Muscle of arm (tissue), 14 donors: ENCODE data around the gene GALNT3. TPM values are rescaled to one million over a fixed set of nuclear protein-coding genes. Genes with fewer than 3 reads are reported as not detected.
A peak's percentile ranks its signal among the peaks of the same experiment; 100 is the strongest.

Experiments
- DNase-seq: peaks from one replicate; pipeline ENCODE4 v3.0.0-alpha.2; 2013
- long read RNA-seq, 11 donors: transcript quantifications; one replicate each; lab custom pipeline, GENCODE V29; 2026
- polyA plus RNA-seq, 12 donors: library from polyadenylated mRNA; unstranded; fragments of 120-200 nt; gene quantifications; one replicate each; pipeline ENCODE4 v1.2.1, GENCODE V29; 2013; ENCODE audit not compliant: insufficient read length in 12 of 12

The GALNT3 gene
- polyA plus RNA-seq: 10 to 100 TPM in 2 of 12 donors, 1 to 10 TPM in 5, under 1 TPM in 4, not detected in 1; 0.35 to 15.3 (median 1.5) TPM
- long read RNA-seq, donor 1, transcript GALNT3-201 (11 exons, 3,868 nt): major isoform, 12 of 39 reads
- long read RNA-seq, donor 1, partial matches to known transcripts: 27 of 39 reads
- long read RNA-seq, donor 1, other reads (novel, unspliced or antisense): 0 of 39 reads
- long read RNA-seq, donor 2: 0 reads
- long read RNA-seq, donor 3: 0 reads
- long read RNA-seq, donor 4: 0 reads
- long read RNA-seq, donor 5: 0 reads
- long read RNA-seq, donor 6: 0 reads
- long read RNA-seq, donor 7: 0 reads
- long read RNA-seq, donor 8: 0 reads
- long read RNA-seq, donor 9: 0 reads
- long read RNA-seq, donor 10: 0 reads
- long read RNA-seq, donor 11: 0 reads

DNA sequence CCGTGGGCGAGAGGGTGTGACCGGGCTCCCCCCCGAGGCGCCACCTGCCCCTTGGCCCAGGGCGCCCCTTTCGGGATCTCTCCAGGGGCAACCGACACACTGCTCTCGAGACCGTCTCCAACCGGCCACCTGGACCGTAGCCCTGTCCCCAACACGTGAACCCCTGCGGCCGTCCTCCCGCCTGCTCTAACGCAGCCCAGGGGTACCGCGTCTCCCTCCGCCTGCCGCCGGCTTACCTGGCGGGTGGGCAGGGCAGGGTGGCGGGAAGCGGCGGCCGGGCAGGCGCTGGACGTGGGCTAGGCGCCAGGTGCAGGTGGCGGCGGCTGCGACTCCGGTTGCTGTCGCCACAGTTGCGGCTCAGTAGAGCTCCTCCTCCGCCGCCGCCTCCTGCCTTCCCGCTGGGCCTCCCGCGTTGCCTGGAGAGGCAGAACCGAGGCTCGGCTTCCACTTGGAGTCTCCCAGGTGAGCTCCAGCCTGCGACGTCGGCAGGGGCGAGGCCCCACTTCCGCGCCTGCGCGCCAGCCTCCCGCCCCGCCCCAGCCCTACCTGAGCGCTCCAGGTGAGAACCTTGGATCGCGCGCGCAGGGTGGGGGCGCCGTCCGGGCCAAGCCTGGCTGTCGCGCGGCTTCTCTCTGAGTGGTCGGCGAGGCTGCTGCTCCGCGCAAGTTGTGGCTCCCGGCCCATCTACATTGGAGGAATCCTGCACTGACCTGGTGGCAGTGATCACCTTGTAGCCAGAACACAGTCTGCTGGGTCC lies at the start of gene GALNT3:
Gene GALNT3 (minus strand): TSS at position 469 of the 757 bp plus-strand sequence. CDS start 23,547 bp downstream, outside the sequence.
- no peak for DNase-seq

DNA sequence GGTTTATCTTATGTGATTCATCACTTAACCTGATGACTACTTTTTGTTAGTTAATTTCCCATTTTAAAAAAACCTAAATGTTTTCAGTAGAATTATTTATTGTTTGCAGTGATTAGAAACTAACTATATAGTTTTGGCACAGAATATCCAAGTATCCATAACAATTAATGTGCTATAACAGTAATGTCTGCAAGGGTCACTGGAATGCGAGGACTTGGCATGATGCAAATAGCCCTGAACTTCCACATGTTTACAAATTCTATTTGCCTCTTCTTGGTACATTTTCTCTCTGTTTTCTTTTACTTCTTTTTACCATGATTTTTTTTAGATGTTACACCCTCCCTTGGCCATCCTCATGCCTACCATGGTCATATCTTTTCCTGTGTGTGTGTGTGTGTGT lies 49.3 kb upstream of the GALNT3 start:
- no peak for DNase-seq

DNA sequence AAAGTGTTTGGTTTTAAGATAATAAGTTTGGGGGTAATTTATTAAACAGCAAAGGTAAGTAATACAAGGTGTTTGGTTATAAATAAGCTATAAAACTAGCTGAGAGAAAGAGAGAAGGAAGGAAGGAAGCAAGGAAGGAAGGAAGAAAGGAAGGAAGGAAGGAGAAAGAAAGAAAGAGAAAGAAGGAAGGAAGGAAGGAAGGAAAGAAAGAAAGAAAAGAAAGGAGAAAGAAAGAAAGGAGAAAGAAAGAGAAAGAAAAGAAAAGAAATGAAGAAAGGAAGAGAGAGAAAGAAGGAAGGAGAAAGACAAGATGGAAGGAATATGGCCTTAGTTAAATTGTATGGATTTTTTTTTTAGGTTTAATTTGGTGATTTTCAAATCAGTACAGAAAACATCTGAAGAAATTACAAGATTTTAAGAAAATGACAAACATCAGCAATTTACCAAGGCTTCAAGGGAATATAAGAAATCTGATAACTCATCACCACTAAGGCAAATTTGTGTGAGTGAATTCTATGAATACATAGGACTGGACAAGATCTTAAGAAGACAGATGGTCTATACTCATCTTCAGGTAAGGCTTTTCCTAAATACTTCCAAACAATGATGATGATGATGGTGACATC lies 46.4 kb upstream of the GALNT3 start:
- no peak for DNase-seq

DNA sequence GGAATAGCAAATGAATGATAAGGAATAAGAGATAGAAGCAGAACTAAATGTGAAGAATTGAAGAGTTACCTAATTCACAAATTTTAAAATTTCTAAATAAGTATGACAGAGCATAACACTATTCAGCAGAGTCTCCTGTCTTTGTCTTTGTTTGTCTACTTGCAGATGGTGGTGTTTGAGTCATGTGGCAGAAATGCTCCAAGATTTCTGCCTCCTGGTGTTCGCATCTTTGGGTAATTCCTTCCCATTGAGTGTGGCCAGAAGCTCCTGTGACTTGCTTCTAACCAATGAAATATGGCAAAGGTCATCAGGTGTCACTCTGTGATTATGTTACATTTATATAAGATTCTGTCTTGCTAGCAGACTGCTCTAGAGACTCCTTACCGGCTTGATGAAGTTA lies 45.6 kb upstream of the GALNT3 start:
- DNase-seq: no peak

DNA sequence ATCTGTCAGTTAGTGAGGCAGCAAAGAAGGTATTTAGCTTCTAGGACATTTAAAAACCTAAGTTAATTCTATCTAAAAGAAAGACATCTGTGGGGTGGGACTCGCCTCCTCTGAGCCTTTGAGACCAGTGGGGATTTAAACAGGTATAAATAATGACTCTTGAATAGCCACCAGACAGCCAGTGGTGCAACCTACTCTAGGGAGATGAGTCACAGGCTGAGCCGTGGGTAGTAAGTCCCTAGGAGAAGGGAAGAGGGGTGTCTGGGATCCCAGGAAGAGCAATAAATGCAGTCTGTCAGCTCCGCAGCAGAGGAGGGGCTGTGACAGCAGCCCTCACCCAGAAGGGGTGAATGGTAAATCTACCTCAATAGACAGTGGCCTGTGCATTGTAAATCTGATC lies 43.1 kb upstream of the GALNT3 start:
- no peak for DNase-seq

DNA sequence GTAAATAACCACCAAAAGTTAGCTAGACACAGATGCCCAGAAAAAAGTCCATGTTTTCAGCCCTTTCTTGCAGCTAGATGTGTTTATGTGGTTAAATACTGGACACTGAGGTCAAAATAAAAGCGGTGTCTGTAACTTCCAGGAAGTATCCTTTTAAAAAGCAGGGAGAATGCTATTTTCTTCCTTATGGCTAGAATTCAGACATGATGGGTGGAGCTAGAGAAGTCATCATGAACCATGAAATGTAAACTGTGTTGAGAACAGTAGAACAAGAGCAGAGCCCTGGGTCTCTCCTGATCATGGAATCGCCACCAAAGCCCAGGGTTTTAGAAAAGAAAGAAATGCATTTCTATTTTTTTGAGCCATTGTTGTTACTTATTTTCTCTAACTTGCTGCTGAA lies 41.3 kb upstream of the GALNT3 start:
- no peak for DNase-seq

DNA sequence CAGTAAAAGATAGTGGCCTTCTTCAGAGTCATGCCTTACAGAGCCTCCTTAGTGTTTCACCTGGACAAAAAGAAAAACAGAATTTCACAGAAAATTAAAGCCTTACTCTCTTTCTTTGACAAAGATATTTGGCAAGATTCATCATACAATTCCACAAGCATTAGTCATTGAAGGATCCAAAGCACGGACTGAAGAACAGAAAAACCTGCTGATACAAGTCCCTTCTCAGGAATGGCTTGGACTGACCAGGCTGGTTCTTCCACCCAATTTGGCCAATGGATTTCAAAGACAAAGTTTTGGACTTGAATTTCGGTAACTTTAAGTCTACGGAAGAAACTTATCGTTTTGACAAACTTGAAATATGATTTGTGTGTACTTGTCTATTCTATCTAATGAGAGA lies 39.1 kb upstream of the GALNT3 start:
- DNase-seq: no peak

DNA sequence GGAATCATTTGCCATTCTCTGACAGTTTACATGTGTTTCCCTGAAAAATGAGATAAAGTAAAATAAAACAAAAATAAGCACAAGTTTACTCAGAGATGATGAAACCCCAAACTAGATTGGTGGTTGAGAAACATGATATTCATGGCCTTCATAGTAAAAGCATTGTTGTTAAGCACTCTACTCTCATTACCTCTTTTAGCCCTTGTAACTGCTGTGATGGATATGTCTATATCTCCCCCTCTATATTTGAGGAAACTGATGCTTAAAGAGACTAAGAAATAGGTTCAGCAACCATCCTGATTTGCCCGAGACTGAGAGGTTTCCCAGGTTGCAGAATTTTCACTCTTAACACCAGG lies 33.9 kb upstream of the GALNT3 start:
- DNase-seq: no peak

DNA sequence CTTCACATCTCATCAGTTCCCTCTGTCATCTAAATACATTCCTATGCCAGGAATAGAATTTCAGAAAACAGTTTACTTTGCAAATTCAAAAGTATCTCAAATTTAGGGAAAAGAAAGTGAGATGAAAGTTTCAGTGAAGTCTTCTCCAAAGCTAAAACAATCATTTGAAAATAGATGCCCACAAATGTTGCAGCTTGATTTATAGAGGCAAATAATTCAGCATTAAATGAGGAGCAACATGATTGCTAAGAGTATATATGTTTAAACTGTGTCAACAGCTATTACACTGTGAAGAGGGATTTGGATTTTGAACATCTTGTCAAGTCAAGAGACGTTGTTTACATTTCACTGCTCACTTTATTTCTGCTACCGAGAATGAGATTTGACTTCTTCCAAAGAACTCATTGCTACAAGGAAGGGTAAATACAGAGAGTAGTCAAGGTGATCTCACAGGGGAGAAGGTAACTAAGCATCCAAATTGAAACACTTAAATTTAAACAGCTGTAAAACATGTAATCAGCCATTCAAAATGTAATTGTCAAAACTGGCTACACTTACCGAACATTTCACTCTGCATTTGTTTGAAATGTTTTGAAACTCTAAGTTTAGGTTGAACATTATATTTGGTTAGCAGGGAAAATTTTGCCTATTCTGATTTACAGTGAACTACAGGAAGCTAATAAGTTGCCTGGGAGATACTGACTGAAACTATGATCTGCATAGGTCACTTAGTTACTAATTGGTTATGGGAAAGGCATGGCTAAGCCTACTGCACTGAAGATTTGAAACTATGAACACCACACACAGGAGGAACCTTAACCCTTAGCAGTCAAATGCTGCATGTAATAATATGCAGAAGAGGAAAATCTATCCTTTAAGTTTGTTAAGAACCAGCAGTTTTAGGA lies 33.2 kb upstream of the GALNT3 start:
- DNase-seq: no peak

DNA sequence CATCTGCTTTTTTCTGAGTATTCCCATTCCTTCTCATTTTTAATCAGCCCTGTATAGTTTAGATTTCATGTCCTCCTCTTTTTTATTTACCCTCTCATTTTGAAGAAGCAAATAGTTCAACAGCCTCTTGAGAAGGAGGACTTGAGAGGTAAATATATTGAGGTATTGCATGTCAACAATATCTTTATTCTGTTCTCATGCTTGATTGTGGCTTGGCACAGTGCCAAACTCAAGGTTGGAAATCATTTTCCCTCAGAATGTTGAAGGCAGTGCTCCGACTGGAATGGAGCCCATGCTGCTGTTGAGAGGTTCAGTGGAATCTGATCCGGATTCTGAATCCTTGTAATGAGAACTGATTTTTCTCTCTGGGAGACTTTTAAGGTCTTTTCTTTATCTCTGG lies 31.0 kb upstream of the GALNT3 start:
- DNase-seq: peak; percentile 14

DNA sequence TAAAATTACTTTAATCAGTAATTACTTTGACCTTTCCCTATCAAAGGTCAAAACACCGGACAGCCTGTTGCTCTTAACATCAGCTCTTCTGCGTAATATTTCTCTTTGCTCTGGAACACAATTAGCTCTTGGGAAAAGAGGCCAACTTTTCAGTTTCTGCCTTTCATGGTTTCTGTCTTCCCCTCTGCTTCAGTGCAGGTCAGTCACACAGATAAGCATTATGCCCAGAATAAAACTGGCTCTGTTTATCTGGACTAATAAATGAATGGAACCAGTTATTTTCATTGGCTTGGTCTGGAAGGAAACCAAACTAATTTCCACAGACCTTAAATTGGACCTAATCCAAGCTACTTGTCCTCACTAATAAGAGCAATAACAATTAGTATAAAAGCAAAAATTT lies 26.2 kb upstream of the GALNT3 start:
- DNase-seq: no peak

DNA sequence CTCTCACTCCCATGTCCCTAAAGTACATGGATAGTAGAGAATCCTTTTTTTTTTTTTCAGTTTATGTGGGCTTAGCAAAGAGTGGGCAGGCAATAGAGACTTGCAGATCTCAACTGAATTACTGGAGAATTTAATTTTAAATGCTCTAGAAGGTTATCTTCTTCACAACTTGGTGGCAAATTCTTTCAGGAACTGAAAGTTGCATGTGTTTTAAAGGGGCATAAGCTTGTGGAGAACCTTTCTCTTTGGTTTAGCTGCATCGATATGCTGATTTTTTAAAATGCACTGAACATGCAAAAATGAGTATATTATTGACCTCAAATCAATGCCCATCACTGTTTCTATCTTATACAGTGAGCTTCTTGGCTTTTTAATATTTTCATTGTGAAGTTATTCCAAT lies 24.9 kb upstream of the GALNT3 start:
- no peak for DNase-seq

DNA sequence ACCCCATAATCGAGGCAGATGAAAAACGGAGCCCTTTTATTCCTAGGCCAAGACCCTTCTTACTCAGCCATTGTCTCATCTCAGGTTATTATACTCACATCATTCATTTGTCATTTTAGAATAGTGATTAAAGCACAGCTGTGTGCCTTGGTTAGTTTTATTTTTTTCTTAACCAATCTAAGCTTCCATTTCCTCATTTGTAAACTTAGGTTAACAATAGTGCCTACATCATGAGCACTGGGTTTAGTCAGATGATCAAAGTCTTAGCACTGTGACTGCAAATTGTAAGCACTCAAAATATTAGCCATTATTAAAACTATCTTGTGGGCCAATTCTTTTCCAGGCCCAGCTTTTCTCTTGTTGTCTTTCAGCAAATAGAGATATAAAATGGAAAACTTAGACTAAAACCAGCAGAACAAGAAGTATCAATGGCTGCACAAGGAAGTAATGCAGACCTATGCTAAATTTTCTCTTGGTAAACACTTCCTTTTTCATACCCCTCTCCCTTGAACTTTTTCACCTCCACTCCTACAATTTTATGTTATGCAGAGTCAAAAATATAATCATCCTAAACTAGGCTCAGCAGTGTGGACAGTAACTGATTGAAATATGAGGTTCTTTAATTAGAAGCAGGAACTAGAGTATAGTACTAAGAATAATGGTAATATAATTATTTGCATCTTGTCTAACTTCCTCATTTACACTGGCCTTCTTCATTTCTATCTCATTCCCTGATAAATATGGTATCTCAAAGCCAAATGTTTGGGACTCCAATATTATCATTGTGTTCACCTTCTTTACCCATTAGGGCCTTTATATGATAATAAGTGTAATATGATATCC lies 21.5 kb upstream of the GALNT3 start:
- DNase-seq: no peak

DNA sequence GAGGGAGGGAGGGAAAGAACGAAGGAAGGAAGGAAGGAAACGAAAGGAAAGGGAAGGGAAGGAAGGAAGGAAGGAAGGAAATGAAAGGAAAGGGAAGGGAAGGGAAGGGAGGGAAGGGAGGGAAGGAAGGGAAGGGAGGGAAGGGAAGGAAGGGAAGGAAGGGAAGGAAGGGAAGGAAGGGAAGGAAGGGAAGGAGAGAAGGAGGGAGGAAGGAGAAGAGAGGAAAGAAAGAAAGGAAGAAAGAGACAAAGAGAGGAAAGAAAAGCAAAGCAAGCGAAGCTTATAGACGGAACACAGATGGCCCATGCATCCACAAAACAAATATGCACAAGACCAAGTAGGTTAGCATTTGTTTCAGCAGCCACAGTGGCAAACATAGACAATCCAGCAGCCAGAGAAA lies 20.4 kb upstream of the GALNT3 start:
- DNase-seq: no peak

DNA sequence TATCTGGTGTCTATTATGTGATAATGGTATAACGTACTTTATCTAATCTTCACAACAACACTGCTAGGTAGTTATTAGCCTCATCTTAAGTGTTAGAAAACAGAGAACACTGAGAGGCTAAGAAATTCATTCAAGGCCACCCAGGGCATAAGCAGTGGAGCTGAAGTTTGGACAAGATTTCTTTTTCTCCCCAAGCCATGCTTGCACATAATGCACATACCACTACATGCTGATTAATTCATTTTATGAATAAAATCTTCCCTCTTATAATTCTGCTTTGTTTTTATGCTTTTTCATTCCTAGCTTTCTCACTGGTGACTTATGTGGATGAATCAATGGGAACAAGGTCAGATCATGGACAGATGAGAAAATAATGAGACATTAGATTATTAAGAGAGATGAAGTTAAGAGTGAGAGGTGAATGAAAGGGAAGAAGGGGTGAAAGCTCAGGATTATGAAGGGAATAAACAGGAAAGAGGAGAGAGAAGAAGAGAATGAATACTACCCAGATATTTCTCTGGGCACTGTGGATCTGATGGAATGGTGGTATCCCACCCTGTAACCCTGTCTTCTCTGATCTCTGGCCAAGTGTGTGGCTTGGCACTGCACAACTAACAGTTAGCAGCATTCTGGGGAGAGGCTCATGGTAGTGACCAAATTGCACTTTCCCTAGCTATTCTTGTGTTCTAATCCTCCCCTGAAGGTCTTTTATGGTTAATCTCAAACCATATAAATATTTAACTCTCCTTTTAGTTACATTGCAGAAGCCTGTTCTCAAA lies 17.7 kb upstream of the GALNT3 start:
- no peak for DNase-seq

DNA sequence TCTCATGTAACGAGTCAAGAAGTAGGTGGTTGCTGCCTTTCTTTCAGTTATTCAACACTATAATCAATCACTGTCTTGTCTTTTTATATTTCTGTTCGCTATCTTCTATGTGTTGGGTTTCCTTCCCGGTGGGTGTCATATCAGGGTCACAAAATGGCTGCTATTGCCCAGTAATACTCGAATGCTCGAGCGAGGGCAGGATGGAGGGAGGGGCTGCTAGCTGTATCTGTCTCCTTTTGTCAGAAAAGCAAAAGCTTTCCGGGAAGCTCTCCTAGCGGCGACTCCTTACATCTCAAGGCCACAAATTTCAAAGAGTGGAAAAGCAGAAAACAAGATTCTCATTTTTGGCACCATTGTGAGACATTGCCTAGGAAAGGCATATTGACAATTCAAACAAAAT lies 16.4 kb upstream of the GALNT3 start:
- no peak for DNase-seq

DNA sequence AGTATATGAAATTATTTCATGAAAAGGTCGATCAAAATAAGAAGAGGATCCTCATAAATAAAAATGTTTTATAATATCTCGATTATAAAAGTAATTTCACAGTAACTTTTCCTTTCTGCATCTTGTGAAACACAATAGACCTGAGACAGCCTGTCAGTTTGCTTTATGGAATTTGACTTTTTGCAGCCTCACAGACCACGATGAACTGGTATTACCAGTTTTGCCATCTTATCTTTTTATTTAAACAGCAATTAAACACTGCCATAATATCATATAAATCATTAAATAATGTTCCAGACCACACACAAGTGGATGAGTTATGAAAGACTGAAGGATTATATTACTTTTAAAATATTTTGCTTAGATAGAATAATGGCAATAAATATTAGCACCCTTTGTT lies 10.7 kb upstream of the GALNT3 start:
- DNase-seq: no peak

DNA sequence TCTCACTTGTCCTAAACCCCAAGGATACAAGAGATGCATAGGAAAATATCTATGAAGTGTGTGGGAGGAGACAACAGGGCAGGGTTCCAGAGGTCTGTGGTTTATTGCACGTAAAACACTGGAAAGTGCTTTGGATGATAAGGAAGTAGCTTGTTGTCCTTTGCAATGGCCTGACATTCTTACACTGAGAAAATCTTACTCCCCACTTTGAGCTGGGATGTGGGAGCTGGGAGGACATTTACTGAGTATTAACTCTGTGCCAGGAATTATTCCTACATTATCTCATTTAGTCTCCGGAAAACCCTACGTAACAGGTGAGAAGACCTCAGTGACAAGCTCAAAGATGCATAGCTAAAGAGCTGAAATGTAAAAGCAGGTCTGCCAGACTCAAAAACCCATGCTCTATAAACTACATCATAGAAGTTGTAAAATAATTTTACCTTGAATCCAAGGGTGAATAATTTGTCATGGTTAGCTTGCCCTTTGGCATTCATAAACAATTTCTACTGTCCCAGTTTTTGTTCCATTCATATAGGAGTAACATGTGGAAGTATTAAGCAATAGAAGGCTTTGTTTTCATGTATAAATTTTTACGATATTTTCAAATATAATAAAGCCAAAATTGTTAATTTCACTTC lies 9.2 kb upstream of the GALNT3 start:
- no peak for DNase-seq

DNA sequence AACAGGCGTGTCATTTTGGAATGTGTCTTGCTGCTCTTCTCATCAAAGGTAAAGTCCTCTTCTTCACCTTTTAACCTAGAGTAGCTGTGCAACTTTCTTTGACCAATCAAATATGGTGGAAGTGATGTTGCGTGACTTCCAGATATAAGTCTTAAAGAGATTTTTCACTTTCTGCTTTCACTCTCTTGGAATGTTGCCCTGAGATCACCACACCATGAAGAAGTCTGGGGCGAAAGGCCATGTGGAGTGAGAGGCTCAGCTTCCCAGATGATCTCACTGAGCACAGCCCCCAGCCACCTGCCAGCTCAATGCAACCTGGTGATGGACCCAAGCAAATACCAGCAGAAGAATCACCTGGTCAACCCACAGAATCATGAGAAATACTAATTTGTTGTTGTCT lies 7.1 kb upstream of the GALNT3 start:
- no peak for DNase-seq
